22Rv1 (cell line): ENCODE results near the gene HIVEP3.

Experiments
- H3K27ac ChIP-seq: fragments of 450-650 bp; 2 replicates; pipeline ENCODE4 v1.5.1; 2017
- CTCF ChIP-seq: fragments of 450-650 bp; IDR thresholded peaks from 2 replicates; pipeline ENCODE4 v1.5.1; 2017; ENCODE audit warnings: mild to moderate bottlenecking
- ZFX ChIP-seq: fragments of 450-650 bp; IDR thresholded peaks from 2 replicates; pipeline ENCODE4 v1.6.1; 2017; ENCODE audit warnings: antibody characterized with exemption, borderline replicate concordance

Gene HIVEP3

DNA sequence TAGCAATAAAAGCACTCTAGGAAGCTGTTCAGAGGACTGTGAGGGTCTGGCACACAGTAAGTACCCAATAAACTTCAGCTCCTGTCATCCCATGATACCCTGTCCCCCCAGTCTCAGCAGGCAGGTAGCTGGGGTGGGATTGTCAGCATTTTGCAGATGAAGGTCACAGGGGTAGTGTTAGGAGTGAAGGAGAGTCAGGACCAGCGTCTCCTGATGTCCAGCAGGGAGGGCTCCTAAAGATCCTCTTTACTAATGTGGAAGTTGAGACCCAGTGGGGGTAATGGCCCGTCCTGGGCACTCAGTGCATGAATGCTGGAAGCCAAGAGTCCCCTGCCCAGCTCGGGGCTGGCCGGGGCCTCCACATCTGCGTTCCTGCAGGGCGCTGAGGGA is 402.9 kb downstream of the HIVEP3 start:
- H3K27ac ChIP-seq = peak overlapping the region; percentile 89
- TF ChIP-seq CTCF (no peak), ZFX (no peak)

- no peak for TF ChIP-seq CTCF
- no peak for TF ChIP-seq ZFX
- H3K27ac ChIP-seq = peak overlapping the region; percentile 89
These were observed 403.5 kb downstream of the HIVEP3 start for GRCh38 chr1:41515131-41515678.

DNA sequence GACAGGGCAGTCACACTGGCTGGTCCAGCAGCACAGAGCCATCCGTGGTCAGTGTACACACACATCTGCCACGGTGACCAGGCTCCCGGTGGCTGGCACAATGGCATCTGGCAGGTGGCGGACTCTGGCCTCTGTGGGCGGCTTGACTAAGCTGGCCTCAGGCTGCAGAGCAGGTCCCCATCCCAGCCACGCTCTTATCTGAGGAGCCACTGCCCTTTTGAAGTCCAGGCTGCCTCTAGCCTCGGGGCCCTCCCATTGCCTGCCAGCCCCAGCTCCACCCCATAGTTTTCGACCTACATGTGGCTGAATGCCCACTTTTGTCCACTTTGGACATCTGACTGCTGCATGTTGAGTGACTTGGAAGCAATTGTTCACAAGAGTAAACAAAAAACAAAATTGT is 404.3 kb downstream of the HIVEP3 start:
- H3K27ac ChIP-seq = peak overlapping the region; percentile 89

GRCh38 chr1:41513383-41513735 is 405.4 kb downstream of the HIVEP3 start:
- peak; percentile 67 for TF ChIP-seq CTCF
- TF ChIP-seq ZFX = no peak
- peak overlapping the region; percentile 89; the same call in 1 of the 2 replicates for H3K27ac ChIP-seq

More for the DNA sequence above, 404.3 kb downstream of the HIVEP3 start:
- TF ChIP-seq ZFX = no peak
- TF ChIP-seq CTCF = no peak

- TF ChIP-seq CTCF (no peak), ZFX (no peak)
- H3K27ac ChIP-seq = no peak overlapping the region
These were observed 405.9 kb downstream of the HIVEP3 start for GRCh38 chr1:41512701-41513382.

DNA sequence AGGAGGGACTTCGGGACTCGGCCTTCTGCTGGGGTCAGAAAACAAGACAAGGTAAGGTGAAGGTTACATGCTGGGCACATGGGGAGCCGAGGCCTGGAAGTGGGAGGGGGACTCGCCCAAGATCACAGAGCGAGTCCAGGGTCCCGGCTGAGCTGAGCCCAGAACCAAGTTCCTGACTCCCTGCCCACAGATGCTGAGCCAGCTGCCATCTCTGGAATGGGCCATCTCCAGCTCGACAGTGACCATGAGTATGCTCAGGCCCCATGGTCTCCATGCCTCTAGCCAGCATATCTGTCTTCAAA is 407.5 kb downstream of the HIVEP3 start:
- TF ChIP-seq ZFX (no peak), CTCF (no peak)
- no peak overlapping the region for H3K27ac ChIP-seq

DNA sequence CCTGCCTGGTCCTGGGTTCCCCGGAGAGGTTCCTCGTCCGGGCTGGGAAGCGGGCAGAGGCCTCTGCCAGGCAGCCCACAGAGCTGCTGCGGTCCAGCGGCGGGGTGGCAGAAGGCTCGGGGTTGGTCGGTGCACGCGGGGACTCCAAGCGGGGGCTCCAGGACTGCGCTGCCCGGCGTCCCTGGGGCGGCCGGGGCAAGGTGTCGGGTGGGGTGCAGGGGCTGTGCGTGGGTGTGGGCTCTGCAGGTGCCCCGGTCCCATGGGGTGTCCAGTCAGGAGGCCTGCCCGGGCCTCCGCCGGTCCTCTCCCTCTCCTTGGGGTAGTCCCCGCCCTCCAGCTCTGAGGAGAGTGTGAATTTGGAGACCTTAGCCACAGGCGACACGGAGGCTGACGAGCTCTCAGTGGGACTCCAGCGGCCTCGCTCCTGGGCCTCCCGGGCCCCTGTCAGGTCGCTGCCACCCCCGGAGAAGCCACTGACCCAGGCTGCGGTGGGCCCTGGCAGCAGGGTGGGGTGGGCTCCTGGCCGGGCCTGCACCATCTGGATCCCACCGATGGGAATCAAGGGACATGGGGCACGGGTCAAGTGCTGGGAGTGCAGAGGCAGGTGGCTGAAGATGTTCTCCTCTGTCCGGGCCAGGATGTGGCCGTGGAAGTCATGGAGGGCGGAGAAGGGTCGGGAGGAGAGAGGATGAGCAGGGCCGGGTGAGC is 408.0 kb downstream of the HIVEP3 start:
- TF ChIP-seq CTCF = no peak
- TF ChIP-seq ZFX = no peak
- H3K27ac ChIP-seq = no peak overlapping the region
